ENCODE measurements around the gene DNAJC18.
"Not testable (repeated sequence)": the region's sequence is repeated elsewhere in the genome, so short reads cannot be mapped to it uniquely, and the experiment has no call there.

DNAJC18 gene

DNA sequence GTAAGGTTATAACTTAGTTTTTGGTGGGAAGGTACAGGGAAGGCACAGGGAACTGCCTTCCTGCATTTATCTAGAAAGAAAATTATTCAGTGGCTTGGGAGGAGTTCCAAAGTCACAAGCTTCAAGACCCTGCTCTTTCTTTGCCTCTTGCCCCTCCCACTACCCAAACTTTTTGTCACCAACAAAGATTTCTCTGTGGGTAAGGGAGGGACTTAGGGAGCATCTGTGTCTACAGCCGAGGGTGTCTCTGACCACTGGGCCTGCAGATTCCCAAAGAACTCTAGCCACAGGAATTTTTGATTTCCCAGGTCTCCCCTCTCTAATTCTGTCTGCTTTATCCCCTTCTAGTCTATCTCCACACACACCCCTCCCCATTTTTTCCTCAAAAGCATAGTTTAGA is 21.1 kb upstream of the DNAJC18 start:
- no peak for DNase-seq

DNA sequence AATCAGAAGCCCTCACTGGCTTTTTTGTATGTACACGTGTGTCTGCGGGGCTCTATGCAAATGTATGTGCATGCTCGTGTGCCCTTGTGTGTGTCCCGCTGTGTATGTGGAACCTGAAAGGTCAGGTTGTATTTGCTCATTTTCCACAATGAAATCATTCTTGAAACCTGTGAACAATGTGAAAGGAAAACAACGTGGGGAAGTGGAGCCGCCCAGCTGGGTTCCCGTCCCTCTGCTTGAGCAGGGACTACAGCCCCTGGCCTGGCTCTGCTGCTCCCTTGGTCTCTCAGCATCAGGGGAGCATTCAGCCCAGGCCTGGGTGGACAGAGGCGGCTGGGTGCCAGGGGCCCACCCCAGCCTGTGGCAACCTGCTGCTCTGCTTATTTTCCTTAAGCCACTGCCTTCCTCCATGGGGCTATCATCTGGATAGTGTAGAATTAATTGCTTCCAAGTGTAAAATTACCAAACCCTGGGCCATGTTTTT is 20.2 kb upstream of the DNAJC18 start:
- no peak for DNase-seq

DNA sequence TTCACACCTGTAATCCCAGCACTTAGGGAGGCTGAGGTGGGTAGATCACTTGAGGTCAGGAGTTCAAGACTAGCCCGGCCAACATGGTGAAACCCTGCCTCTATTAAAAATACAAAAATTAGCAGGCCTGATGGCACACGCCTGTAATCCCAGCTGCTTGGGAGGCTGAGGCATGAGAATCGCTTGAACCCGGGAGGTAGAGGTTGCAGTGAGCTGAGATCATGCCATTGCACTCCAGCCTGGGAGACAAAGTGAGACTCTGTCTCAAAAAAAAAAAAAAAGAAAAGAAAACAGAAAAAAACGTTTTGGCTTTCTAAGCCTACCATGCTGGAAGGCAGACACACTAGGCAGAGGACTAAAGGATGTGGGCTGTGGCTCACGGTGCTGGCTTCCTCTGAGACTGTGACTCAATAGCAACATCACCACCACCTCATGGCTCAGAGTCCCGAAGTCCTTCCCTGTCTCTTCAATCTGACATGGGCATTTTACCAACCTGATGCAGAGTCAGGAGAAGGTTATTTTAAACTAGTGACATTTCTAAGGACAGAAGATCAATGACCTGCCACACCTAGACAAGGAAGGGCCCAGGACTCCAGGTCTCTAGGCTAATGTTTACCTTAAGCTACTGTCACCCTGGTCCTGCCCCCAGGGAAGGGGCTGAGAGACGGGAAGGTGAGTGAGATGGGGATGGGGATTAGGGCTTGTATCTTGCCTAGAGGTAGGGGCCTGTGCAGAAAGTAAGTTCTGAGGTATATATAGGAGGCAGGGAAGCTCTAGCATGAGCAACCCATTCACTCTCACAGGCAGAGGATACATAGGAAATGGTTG is 19.5 kb upstream of the DNAJC18 start:
- DNase-seq, result peak; percentile 83

DNA sequence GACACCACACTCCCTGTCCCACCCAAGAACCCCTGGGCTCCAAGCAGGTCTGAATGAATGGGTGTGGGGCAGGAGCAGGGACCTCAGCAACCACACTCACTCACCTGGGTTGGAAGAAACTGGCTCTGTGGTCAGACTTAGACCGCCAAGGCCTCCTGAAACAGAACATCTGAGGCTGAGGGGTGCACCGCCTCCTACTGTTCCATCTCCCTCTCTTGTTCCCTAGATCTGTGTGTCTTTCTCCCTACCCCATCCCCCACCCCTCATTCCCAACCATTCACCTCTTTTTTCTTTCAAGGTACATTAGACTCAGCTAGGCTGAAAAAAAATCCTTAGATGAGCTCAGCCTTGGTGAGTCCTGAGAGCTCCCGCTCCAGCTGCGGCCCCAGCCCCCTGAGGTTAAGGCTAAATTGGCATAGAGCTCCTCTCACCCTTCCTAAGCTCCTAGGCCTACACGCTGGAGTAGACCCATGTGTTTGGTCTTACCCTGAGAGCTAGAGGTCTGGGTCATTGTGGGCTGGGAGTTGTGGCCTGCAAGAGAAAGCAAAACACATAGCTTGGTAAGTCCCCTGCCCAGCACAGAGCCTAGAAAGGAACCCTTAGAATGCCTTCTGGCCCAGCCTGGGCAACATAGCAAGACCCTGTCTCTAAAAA is 18.5 kb upstream of the DNAJC18 start:
- no peak for DNase-seq

DNA sequence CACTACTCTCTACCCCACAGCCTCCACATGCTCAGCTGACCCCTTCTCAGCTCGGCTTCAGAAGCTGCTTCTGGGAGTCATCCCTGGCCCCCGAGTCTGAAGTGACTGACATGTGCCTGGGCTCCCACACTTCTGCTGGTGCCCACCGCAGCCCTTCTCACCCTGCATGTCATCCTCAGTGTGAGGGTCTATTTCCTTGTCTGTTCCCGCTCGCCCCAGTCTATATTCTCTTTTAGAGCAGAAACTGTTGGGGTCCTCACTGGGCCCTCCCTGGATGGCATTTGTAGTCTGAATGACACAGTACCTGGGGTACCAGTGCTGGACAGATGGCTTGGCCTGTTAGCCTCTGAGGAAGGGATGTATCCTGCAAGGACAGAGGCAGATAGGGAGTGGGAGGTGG is 17.9 kb upstream of the DNAJC18 start:
- no peak for DNase-seq

DNA sequence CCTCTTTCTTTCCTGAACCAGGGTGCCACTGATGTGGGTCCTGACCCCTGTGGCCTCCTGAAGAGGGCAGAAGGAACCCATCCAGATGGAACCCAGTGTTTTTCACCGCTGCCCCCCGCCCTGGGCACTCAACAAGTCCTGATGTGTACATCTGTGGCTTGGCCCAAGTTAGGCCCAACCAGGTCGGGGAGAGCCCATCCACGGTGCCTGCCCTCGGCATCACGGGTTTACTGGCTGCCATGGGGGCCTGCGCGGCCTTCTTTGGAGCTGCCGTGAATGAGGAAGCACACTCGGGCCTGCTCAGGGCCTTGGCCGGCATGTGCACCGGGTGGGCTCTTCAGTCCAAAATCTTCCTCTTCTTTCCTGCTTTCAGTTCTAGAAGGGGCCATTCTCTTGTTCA is 17.5 kb upstream of the DNAJC18 start:
- DNase-seq, result no peak

DNA sequence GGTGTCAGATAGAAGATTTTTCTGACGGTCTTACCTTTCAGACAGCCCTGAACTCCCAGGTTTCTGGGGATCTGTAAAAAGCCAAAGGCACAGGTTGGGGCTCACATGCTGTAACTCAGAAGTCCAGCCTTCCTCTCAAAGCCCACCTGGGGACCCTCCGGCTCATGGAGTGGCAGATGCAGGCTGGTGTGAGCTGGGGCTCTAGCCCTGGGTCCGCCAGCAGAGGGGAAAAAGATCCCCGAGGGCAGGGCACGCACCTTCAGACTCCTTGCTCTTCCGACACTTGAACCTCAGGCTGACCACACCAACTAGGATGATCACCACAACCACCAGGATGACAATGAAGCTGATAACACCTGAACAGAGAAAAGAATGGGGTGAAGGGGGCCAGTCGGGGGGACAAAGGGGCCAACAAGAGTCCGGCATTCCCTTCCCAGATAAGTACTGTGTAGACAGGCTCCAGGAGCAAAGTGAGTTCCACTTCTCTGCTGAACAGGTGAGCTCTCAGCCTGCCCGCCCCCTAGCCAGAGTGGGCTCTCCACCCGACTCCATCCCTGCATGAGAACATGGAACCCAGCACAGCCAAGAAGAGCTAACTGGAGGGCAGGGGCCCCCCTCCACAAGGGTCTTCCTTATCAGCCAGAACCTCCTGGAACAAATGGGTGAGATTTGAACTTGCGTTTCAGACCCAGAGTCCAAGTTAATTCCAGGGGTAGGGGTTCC is 15.4 kb upstream of the DNAJC18 start:
- DNase-seq, result no peak

DNA sequence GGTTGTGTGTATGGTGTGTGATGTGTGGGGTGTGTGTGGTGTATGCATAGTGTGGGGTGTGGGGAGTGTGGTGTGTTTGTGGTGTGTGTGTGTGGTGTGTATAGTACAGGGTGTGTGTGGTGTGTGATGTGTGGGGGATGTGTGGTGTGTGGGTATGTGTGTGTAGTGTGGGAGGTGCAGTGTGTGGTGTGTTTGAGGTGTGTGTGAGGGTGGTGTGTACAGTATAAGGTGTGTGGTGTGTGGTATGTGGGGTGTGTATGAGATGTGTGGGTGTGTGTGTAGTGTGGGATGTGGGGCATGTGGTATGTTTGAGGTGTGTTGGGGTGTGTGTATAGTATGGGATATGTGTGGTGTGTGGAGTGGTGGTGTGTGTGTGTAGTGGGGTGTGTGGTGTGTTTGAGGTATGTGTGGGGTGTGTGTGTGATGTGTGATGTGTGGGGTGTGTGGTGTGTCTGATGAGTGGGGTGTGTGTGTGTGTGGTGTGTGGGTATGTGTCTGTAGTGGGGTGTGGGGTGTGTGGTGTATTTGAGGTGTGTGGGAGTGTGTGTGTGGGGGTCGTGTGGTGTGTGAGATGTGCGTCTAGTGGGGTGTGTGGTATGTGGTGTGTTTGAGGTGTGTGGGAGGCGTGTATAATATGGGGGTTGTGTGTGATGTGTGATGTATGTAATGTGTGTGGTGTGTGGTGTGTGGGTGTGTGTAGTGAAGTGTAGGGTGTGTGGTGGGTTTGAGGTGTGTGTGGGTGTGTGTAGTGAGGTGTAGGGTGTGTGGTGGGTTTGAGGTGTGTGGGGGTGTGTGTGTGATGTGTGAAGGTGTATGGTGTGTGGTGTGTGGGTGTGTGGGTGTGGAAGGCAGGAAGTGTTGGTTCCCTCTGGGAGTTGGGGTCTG is 14.6 kb upstream of the DNAJC18 start:
- peak; percentile 67 for DNase-seq

DNA sequence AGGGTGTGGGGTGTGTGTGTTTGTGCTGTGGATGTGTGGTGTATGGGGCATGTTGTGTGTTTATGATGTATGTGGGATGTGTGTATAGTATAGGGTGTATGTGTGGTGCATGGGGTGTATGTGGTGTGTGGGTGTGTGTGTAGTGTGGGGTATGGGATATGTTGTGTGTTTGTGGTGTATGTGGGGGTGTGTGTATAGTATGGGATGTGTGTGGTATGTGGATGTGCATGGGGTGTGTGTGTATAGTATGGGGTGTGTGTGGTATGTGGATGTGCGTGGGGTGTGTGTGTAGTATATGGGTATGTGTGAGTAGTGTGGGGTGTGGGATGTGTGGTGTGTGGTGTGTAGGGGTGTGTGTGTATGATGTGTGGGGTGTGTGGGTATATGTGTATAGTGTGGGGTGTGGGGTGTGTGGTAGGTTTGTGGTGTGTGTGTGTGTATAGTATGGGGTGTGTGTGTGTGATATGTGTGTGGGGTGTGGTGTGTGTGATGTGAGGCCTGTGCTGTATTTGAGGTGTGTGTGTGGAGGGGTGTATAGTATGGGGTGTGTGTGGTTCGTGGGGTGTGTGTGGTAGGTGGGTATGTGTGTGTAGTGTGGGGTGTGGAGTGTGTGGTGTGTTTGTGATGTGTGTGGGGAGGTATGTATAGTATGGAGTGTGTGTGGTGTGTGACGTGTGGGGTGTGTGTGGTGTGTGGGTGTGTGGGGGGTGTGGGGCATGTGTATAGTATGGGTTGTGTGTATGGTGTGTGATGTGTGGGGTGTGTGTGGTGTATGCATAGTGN is 12.7 kb upstream of the DNAJC18 start:
- DNase-seq, result no peak

DNA sequence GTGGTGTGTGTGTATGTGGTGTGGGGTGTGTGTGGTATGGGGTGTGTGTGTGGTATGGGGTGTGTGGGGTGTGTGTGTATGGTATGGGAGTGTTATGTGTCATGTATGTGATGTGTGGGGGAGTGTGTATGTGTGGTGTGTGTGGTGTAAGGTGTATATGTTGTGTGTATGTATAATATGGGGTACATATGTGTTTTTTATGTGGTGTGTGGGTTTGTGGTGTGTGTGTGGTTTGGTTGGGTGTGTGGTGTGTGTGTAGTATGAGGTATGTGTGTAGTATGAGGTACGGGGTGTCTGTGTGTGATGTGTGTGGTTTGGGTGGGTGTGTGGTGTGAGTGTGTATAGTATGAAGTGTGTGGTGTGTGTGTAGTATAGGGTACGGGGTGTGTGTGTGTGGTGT is 11.9 kb upstream of the DNAJC18 start:
- DNase-seq, result no peak

DNA sequence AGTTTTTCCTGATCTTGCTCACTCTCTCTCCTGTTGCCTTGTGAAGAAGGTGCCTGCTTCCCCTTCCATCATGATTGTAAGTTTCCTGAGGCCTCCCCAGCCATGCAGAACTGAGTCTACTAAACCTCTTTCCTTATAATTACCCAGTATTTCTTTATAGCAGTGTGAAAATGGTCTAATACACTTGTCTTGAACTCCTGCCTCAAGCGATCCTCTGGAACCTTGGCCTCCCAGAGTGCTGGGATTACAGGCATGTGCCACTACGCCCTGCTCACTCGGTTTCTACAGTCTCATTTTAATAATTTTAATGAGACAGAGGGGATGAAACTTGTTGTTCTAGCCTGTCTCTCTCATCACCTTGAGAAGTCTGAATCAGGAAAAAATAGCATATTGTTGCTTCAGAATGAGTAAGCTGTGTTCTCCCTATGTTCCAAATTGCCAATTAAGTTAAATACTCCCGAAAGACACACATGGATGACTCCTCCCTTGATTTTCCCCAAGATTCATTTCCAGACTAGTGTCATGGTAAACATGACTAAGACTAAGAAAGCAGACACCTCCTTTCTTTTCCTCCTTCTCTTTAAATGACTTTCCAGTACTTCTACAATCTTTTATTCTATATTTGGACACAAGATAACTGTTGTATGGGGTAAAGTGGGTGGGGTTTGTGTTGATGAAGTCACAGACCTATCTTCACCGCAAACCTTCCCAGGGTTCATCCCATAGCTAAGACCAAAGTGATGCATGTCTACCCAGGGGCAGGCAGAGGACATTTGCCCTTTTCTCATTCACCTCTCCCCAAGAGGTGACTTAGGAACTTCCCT is 7.8 kb upstream of the DNAJC18 start:
- no peak for DNase-seq

DNA sequence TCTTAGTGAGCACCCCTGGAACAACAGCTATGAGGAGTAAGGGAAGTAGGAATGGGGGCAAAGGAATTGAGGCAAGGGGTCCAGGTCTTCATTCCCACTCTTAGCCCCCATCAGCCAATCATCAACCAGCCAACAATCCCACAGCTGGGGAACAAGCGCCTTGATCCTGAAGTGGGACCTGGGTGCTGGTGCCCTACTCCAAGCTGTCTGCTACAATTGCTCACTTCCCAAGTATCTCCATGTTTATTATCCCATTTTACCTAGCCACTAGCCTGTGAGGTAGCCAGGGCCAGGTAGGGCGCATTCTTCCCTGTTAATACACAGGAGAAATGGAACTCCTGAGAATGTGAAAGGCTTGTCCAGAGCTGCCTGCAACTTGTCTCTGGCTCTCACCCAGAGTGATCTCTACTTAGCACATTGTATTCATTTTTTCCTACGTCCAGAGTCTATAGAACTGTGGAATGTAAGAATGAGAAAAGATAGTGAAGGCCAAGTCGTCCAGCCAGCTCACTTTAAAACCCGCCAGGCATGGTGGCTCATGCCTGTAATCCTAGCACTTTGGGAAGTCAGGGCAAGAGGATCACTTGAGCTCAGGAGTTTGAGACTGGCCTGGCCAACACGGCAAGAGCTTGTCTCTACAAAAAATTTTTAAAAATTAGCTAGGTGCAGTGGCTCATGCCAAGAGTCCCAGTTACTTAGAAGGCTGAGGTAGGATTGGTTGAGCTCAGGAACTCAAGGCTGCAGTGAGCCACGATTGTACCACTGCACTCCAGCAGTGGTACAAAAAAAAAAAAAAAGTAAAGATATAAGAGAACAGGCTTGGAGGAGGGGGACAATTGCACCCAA is 6.2 kb upstream of the DNAJC18 start:
- DNase-seq, result no peak

DNA sequence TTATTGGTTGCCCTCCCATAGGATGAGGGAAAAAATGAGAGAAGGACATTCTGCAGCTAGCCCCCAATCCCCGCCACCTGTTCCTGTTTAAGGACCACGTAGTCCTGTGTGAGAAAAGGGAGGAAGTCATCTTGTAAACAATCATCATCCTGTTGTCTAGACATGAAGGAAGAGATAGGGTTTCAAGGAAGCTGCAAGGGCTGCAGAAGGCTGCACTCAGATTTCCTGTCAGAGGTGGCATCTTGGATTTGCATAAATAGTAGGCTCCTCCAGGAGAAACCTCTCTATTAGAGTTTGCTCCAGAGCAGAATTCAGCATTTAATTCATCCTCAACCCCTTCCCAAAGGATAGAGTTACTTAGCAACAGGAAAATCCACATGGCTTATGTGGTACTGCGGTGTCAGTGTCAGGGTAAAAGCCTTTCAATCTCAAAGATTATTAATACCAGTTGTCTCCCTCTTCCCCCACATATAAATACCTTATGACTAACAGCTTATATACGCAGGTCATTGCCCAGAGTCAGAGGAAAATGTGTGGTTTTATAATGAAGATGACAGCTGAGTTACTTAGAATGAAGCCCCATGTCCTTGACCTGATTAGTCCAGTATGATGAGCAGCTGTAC is 4.6 kb upstream of the DNAJC18 start:
- peak; percentile 41 for DNase-seq

DNA sequence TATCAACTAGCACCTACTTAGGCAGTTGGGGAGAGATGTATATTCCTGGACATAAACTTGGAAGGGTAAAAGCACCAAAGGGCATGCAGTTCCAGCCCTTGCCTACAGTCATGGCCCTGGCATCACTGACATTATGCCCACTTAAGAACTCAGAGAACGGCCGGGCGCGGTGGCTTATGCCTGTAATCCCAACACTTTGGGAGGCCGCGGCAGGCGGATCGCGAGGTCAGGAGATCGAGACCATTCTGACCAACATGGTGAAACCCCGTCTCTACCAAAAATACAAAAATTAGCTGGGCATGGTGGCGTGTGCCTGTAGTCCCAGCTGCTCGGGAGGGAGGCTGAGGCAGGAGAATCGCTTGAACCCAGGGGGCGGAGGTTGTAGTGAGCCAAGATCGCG is 1.1 kb upstream of the DNAJC18 start:
- DNase-seq, result not testable (repeated sequence)

DNA sequence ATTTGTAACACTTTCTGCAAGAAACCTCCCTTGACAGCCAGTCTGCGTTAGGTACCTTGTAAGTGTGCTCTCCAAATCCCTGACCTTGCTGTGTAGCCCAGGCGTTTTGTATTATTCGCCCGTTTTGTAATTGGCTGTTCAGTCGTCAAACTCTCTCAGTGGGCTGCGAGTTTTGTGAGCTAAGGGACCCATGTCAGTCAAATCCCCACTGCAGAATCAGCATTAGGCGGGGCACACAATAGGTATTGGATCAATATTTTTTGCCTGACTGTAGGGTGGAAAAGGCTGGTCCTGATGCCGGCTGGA is 665 bp downstream of the DNAJC18 start:
- no peak for DNase-seq

DNA sequence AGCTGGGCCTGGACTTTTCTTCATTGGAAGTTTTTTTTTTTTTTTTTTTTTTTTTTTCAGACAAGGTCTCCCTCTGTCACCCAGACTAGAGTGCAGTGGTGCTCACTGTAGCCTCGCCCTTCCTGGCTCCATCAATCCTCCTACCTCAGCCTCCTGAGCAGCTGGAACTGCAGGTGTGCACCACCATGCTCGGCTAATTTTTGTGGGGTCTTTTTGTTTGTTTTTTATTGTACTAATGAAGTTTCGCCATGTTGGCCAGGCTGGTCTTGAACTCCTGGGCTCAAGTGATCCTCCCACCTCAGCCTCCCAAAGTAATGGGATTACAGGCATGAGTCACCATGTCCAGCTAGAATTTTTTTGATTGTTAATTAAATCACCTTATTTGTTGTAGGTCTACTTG is 3.6 kb downstream of the DNAJC18 start:
- no peak for DNase-seq

DNA sequence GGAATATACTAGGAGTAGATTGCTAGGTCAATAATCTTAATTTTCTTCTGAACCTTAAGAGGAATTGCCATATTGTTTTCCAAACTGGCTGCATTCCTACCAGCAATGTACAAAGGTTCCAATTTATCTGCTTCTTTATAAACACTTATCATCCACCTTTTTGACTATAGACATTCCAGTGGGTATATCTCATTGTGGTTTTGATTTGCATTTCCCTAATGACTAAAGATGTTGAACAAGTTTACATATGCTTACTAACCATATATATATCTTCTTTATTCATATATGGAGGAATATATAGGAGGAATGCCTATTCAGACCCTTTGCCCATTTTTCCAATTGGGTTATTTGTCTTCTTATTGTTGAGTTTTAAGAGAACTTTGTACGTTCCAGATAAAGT is 7.6 kb downstream of the DNAJC18 start:
- no peak for DNase-seq

DNA sequence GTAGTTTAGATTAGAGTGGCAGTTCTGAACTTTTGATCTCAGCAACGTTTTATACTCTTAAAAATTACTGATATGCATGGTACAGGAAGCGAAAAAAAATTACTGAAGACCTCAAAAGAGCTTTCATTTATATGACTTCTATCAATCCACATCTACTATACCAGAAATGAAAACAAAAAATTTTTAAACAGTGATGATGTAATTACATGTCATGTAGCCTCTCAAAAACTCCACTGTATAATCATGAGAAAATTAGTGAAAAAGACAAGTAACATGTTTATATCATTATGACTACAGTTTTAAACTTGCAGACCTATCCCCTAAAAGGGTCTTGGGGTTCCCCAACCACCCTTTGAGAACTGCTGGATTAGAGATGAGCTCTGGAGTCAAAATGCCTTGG is 9.3 kb downstream of the DNAJC18 start:
- DNase-seq, result no peak

DNA sequence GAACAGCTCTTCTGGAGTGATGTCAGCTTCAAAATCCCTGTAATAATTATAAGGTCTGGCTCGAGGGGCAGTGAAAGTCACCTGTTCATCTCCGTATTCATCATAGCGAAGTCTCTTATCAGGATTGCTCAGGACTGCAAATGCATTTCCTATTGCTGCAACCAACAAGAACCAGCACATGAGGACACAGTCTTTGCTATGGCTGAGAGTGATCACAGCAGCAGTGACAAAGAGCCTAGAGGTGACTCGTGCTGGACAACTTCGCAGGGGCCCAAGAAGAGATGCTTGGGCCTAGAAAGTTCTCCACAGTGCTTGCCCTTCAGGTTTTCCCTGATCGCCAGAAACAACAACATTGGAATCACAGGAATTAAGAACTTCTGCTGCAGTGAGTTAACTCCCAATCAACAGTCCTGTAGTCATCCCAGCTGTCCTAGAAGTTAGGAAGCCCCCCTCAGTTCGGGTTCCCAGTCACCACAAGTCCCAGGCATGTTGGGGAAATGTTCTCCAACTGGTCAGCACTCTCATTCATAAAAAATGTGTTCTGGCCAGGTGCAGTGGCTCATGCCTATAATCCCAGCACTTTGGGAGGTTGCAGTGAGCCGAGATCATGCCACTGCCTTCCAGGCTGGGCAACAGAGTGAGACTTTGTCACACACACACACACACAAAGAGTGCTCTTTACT is 13.0 kb downstream of the DNAJC18 start:
- DNase-seq, result no peak

All from CD4-positive, alpha-beta T cell treated with Interleukin-21 for 1 hour (primary cell).